ENCODE data around the gene FIGNL2. TPM values are rescaled to one million over a fixed set of nuclear protein-coding genes. Genes with fewer than 3 reads are reported as not detected.

FIGNL2 gene
- total RNA-seq, 1 donor from 2014 or later: 9.3 TPM

- no peaks in the 10 kb centered on the region for H4K20me1 ChIP-seq (ENCODE audit: low read depth)
- H3K79me2 ChIP-seq (ENCODE audit: low read depth): no peaks in the 10 kb centered on the region
- peaks cover 22% of the 10 kb centered on the region for H3K36me3 Mint-ChIP-seq
- H2AFZ ChIP-seq (replicated peaks): no peak overlapping the region
- H3K36me3 ChIP-seq: no peaks in the 10 kb centered on the region
- H3K9me3 ChIP-seq (ENCODE audit: low read depth): no peaks in the 10 kb centered on the region
- no peak overlapping the region for H3K9ac ChIP-seq
- H3K9me3 Mint-ChIP-seq: no peaks in the 10 kb centered on the region
- DNase-seq (ENCODE audit: low spot score): no peak
- no peak overlapping the region for H3K4me3 ChIP-seq
- no peaks in the 10 kb centered on the region for H3K4me1 ChIP-seq
- H3K27ac ChIP-seq: no peak overlapping the region
- no peaks in the 10 kb centered on the region for H3K27me3 Mint-ChIP-seq (ENCODE audit: insufficient read depth, low read depth)
- no peaks in the 10 kb centered on the region for H3K4me1 Mint-ChIP-seq
- H3K4me2 ChIP-seq: no peak overlapping the region
- no peaks in the 10 kb centered on the region for H3F3A ChIP-seq (ENCODE audit: low read depth)
- TF ChIP-seq CTCF (IDR thresholded peaks at IDR 0.05): no peak
- TF ChIP-seq EZH2phosphoT487 (IDR thresholded peaks at IDR 0.05): no peak
- TF ChIP-seq EZH2 (IDR thresholded peaks at IDR 0.05): no peak
- H3K4me3 Mint-ChIP-seq: no peak overlapping the region
- H3K27ac Mint-ChIP-seq: no peak overlapping the region
- no peaks in the 10 kb centered on the region for H3K27me3 ChIP-seq
Observed at GRCh38 chr12:51785906-51786305, 62.6 kb downstream of the FIGNL2 start.

GRCh38 chr12:51784688-51785087, 63.8 kb downstream of the FIGNL2 start:
- Histone ChIP-seq H3K27me3 (no peaks in the 10 kb centered on the region), H2AFZ (replicated peaks) (no peak overlapping the region), H3K4me3 (no peak overlapping the region), H4K20me1 (ENCODE audit: low read depth) (no peaks in the 10 kb centered on the region), H3K4me2 (no peak overlapping the region), H3K36me3 (no peaks in the 10 kb centered on the region), H3K4me1 (no peaks in the 10 kb centered on the region), H3K9me3 (ENCODE audit: low read depth) (no peaks in the 10 kb centered on the region), H3K9ac (no peak overlapping the region), H3K27ac (no peak overlapping the region), H3F3A (ENCODE audit: low read depth) (no peaks in the 10 kb centered on the region), H3K79me2 (ENCODE audit: low read depth) (no peaks in the 10 kb centered on the region)
- TF ChIP-seq EZH2 (IDR thresholded peaks at IDR 0.05): no peak
- no peak for TF ChIP-seq EZH2phosphoT487 (IDR thresholded peaks at IDR 0.05)
- no peak for TF ChIP-seq CTCF (IDR thresholded peaks at IDR 0.05)
- peaks cover 11% of the 10 kb centered on the region for H3K36me3 Mint-ChIP-seq
- no peaks in the 10 kb centered on the region for H3K27me3 Mint-ChIP-seq (ENCODE audit: insufficient read depth, low read depth)
- H3K4me1 Mint-ChIP-seq: no peaks in the 10 kb centered on the region
- no peak overlapping the region for H3K4me3 Mint-ChIP-seq
- no peaks in the 10 kb centered on the region for H3K9me3 Mint-ChIP-seq
- DNase-seq (ENCODE audit: low spot score): no peak
- no peak overlapping the region for H3K27ac Mint-ChIP-seq

- Histone ChIP-seq H3F3A (ENCODE audit: low read depth) (peaks cover 12% of the 10 kb centered on the region), H3K9me3 (ENCODE audit: low read depth) (no peaks in the 10 kb centered on the region), H3K9ac (no peak overlapping the region), H3K36me3 (no peaks in the 10 kb centered on the region), H3K4me3 (no peak overlapping the region), H3K27ac (no peak overlapping the region), H2AFZ (replicated peaks) (no peak overlapping the region), H3K79me2 (ENCODE audit: low read depth) (no peaks in the 10 kb centered on the region), H3K4me2 (no peak overlapping the region), H3K4me1 (peaks cover 10% of the 10 kb centered on the region), H3K27me3 (no peaks in the 10 kb centered on the region), H4K20me1 (ENCODE audit: low read depth) (no peaks in the 10 kb centered on the region)
- Mint-ChIP-seq H3K27me3 (ENCODE audit: insufficient read depth, low read depth) (peaks cover 3% of the 10 kb centered on the region), H3K36me3 (peaks cover 8% of the 10 kb centered on the region), H3K4me3 (no peak overlapping the region), H3K9me3 (no peaks in the 10 kb centered on the region), H3K4me1 (peaks cover 20% of the 10 kb centered on the region), H3K27ac (no peak overlapping the region)
- TF ChIP-seq CTCF (IDR thresholded peaks at IDR 0.05): no peak
- no peak for TF ChIP-seq EZH2 (IDR thresholded peaks at IDR 0.05)
- no peak for TF ChIP-seq EZH2phosphoT487 (IDR thresholded peaks at IDR 0.05)
- no peak for DNase-seq (ENCODE audit: low spot score)
Observed at GRCh38 chr12:51779876-51780275, 68.6 kb downstream of the FIGNL2 start.
